A549 (cell line): ENCODE results near the gene TENM3. TPM values are rescaled to one million over a fixed set of nuclear protein-coding genes. Genes with fewer than 3 reads are reported as not detected.

Source experiments
- ATAC-seq, 2 experiments: fragments of 200-7000 bp in 1 of 2; fragments of >200 bp in 1 of 2; cut with Nextera tagmentation in 1 of 2; cut with Tn5 transposase in 1 of 2; 3 replicates each; pipeline versions ENCODE4 v1.8.0 to v1.9.1; 2018 to 2020; ENCODE audit warnings: mild to moderate bottlenecking in 1 of 2, moderate library complexity in 1 of 2
- CTCF ChIA-PET: fragments of 300-600 bp; sonication (Branson Sonifier 250); formaldehyde crosslinking; extraction: SDS; loops from one replicate; lab custom pipeline; 2021; ENCODE audit warnings: antibody characterized with exemption, inconsistent platforms; lab: Yijun Ruan, JAX
- POLR2A ChIA-PET: fragments of 350-600 bp; formaldehyde crosslinking; extraction: SDS; loops from one replicate; lab custom pipeline; 2021; ENCODE audit warnings: antibody characterized with exemption, inconsistent platforms; lab: Yijun Ruan, JAX
- DNase-seq, 2 experiments: peaks; one replicate each; pipeline versions ENCODE4 v3.0.0 to v3.0.0-alpha.2; 2011 to 2016; ENCODE audit warnings: low read depth in 1 of 2, low spot score in 1 of 2
- FAIRE-seq: peaks from 2 replicates; lab custom pipeline; 2011; peaks lifted over from hg19 to GRCh38; lab: Jason Lieb, UNC
- H3K27ac ChIP-seq, 2 experiments: fragments of >200 bp; sonication (Bioruptor Twin); formaldehyde crosslinking; 3 replicates each; pipeline ENCODE4 v1.5.1; 2016 to 2017
- H3K4me1 ChIP-seq: fragments of >200 bp; sonication (Bioruptor Twin); formaldehyde crosslinking; 3 replicates; pipeline ENCODE4 v1.6.1; 2016
- H3K4me2 ChIP-seq: fragments of >200 bp; sonication (Bioruptor Twin); formaldehyde crosslinking; 3 replicates; pipeline ENCODE4 v1.6.1; 2016
- H3K4me3 ChIP-seq: fragments of >200 bp; sonication (Bioruptor Twin); formaldehyde crosslinking; 3 replicates; pipeline ENCODE4 v1.5.1; 2016
- H3K9me3 ChIP-seq: fragments of >200 bp; sonication (Bioruptor Twin); formaldehyde crosslinking; 3 replicates; pipeline ENCODE4 v1.6.1; 2016
- CEBPB ChIP-seq, 2 experiments: fragments of >200 bp in 1 of 2; sonication (Bioruptor Twin) in 1 of 2; formaldehyde crosslinking in 1 of 2; IDR thresholded peaks; 2 replicates each; pipeline ENCODE4 v1.6.1; 2012 to 2016
- CHD4 ChIP-seq: fragments of 200-600 bp; sonication (generic); IDR thresholded peaks from 2 replicates; pipeline ENCODE4 v1.6.1; 2016; ENCODE audit warnings: antibody characterized with exemption, mild to moderate bottlenecking, borderline replicate concordance
- EP300 ChIP-seq, 2 experiments: fragments of >200 bp; sonication (Bioruptor Twin); formaldehyde crosslinking; IDR thresholded peaks; 2 replicates in 1 of 2; 3 replicates in 1 of 2; pipeline ENCODE4 v1.6.1; 2016 to 2017
- FOSB ChIP-seq: fragments of 250-450 bp; sonication (Bioruptor Pico); IDR thresholded peaks from 2 replicates; pipeline ENCODE4 v1.5.0; 2020; ENCODE audit warnings: mild to moderate bottlenecking, moderate library complexity
- FOXS1 ChIP-seq: fragments of 250-450 bp; sonication (Bioruptor Pico); IDR thresholded peaks from 2 replicates; pipeline ENCODE4 v1.5.0; 2020; ENCODE audit warnings: mild to moderate bottlenecking, moderate library complexity
- HOXA7 ChIP-seq: fragments of 250-450 bp; sonication (Bioruptor Pico); IDR thresholded peaks from 2 replicates; pipeline ENCODE4 v1.5.0; 2020; ENCODE audit warnings: mild to moderate bottlenecking, moderate library complexity
- HOXB13 ChIP-seq: fragments of 250-450 bp; sonication (Bioruptor Pico); IDR thresholded peaks from 2 replicates; pipeline ENCODE4 v1.5.0; 2020; ENCODE audit warnings: low read depth, mild to moderate bottlenecking, moderate library complexity
- KDM1A ChIP-seq: fragments of 200-600 bp; sonication (generic); IDR thresholded peaks from 2 replicates; pipeline ENCODE4 v1.6.1; 2016; ENCODE audit warnings: low read depth, mild to moderate bottlenecking
- MYC ChIP-seq: IDR thresholded peaks from 2 replicates; pipeline ENCODE4 v1.6.1; 2012; ENCODE audit warnings: mild to moderate bottlenecking, inconsistent platforms, low read length, improper control_type of control experiment, borderline replicate concordance
- NR3C1 ChIP-seq: fragments of >200 bp; sonication (Bioruptor Twin); formaldehyde crosslinking; IDR thresholded peaks from 3 replicates; pipeline ENCODE4 v1.6.1; 2017
- PHF8 ChIP-seq: fragments of 200-600 bp; sonication (generic); IDR thresholded peaks from 2 replicates; pipeline ENCODE4 v1.6.1; 2016; ENCODE audit warnings: low read depth, mild to moderate bottlenecking, antibody characterized with exemption, moderate library complexity, borderline replicate concordance
- RAD21 ChIP-seq, 2 experiments: fragments of >200 bp in 1 of 2; sonication (Bioruptor Twin) in 1 of 2; formaldehyde crosslinking in 1 of 2; IDR thresholded peaks in 1 of 2; conservative IDR thresholded peaks in 1 of 2; 2 replicates in 1 of 2; 3 replicates in 1 of 2; pipeline ENCODE4 v1.6.1; 2012 to 2018; ENCODE audit warnings: inconsistent platforms in 1 of 2
- RNF2 ChIP-seq: fragments of 200-600 bp; sonication (generic); IDR thresholded peaks from 2 replicates; pipeline ENCODE4 v1.6.1; 2016; ENCODE audit warnings: low read depth, mild to moderate bottlenecking, antibody characterized with exemption, moderate library complexity, borderline replicate concordance
- SREBF2 ChIP-seq: fragments of 450-650 bp; IDR thresholded peaks from 2 replicates; pipeline ENCODE4 v1.6.1; 2014; ENCODE audit warnings: mild to moderate bottlenecking, moderate library complexity
- TFCP2L1 ChIP-seq: fragments of 250-450 bp; sonication (Bioruptor Pico); IDR thresholded peaks from 2 replicates; pipeline ENCODE4 v1.5.0; 2021; ENCODE audit warnings: mild to moderate bottlenecking
- ZFP36 ChIP-seq: fragments of 450-650 bp; IDR thresholded peaks from 2 replicates; pipeline ENCODE4 v1.6.1; 2014; ENCODE audit warnings: borderline replicate concordance; ENCODE audit not compliant: partially characterized antibody
- WGBS: methylation state at CpG from one replicate; pipeline ENCODE4 v1.1.6; 2017; ENCODE audit errors: missing lambda C conversion rate; 5-methylcytosine and 5-hydroxymethylcytosine counted together
- polyA plus RNA-seq, 4 experiments: library from polyadenylated mRNA; depleted of rRNA in 3 of 4; stranded (reverse); fragments of >200 nt; fragmentation: RNase III in 1 of 4; extraction: RNeasy Plus Mini Kit Qiagen cat#74134 plus additional on column Dnase treatment in 1 of 4; gene quantifications; 2 replicates in 3 of 4; 3 replicates in 1 of 4; pipeline ENCODE4 v1.2.3, GENCODE V29; 2011 to 2017
- TF ChIP-seq, protein P1 (sequence below): IDR thresholded peaks from 2 replicates; pipeline ENCODE4 v1.6.1; 2012
- TF ChIP-seq, protein P2 (sequence below): fragments of 250-450 bp; sonication (Bioruptor Pico); IDR thresholded peaks from 2 replicates; pipeline ENCODE4 v1.5.0; 2021; ENCODE audit warnings: mild to moderate bottlenecking, moderate library complexity, borderline replicate concordance
- TF ChIP-seq, protein P3 (sequence below): fragments of 250-450 bp; sonication (Bioruptor Pico); IDR thresholded peaks from 2 replicates; pipeline ENCODE4 v1.5.0; 2020; ENCODE audit warnings: low read depth, mild to moderate bottlenecking, moderate library complexity

The TENM3 gene
- polyA plus RNA-seq, 2 of the 4 experiments (the other 2 are of a cell fraction) = 2.4 to 7.3 TPM

DNA sequence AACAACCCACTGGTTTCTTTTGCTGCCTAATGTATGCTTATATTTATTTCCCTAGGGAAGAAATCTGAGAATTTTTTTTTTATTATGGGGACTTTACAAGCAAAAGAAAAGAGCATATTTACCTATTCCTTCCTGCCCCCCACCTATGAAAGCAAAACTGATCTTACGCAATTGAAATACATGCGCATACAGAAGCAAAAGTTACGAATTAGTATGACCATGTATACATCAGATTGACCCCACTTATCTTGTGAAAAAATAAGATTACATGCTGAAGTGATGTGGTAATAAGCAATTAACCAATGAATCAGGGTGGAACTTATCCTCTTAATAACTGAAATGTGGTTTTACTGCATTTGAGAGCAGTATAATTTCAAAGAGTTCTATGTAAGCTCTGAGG, 151.0 kb downstream of the TENM3 start:
- WGBS = 61% methylated on average over 3 of the region's 3 CpGs
- no peak overlapping the region for H3K4me3 ChIP-seq
- H3K4me2 ChIP-seq = no peak overlapping the region
- no peaks in the 10 kb centered on the region for H3K9me3 ChIP-seq
- H3K4me1 ChIP-seq = no peaks in the 10 kb centered on the region
- H3K27ac ChIP-seq = no peak overlapping the region
- no peak for TF ChIP-seq CEBPB (IDR thresholded peaks at IDR 0.05)
- no peak for TF ChIP-seq CHD4
- TF ChIP-seq SREBF2 = no peak
- TF ChIP-seq HOXB13 (CRISPR knock-in tag) = no peak
- TF ChIP-seq, protein P1, sequence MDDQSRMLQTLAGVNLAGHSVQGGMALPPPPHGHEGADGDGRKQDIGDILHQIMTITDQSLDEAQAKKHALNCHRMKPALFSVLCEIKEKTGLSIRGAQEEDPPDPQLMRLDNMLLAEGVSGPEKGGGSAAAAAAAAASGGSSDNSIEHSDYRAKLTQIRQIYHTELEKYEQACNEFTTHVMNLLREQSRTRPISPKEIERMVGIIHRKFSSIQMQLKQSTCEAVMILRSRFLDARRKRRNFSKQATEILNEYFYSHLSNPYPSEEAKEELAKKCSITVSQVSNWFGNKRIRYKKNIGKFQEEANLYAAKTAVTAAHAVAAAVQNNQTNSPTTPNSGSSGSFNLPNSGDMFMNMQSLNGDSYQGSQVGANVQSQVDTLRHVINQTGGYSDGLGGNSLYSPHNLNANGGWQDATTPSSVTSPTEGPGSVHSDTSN = no peak
- TF ChIP-seq RNF2 = no peak
- no peak for TF ChIP-seq TFCP2L1
- no peak for TF ChIP-seq NR3C1
- no peak for TF ChIP-seq FOSB (CRISPR knock-in tag)
- no peak for TF ChIP-seq EP300 (IDR thresholded peaks at IDR 0.05)
- no peak for TF ChIP-seq ZFP36
- TF ChIP-seq, protein P2, sequence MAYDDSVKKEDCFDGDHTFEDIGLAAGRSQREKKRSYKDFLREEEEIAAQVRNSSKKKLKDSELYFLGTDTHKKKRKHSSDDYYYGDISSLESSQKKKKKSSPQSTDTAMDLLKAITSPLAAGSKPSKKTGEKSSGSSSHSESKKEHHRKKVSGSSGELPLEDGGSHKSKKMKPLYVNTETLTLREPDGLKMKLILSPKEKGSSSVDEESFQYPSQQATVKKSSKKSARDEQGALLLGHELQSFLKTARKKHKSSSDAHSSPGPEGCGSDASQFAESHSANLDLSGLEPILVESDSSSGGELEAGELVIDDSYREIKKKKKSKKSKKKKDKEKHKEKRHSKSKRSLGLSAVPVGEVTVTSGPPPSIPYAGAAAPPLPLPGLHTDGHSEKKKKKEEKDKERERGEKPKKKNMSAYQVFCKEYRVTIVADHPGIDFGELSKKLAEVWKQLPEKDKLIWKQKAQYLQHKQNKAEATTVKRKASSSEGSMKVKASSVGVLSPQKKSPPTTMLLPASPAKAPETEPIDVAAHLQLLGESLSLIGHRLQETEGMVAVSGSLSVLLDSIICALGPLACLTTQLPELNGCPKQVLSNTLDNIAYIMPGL (CRISPR knock-in tag) = no peak
- POLR2A ChIA-PET = no interaction called here
- CTCF ChIA-PET = no interaction called here
- ATAC-seq (no peak), DNase-seq (no peak), FAIRE-seq (no peak)

DNA sequence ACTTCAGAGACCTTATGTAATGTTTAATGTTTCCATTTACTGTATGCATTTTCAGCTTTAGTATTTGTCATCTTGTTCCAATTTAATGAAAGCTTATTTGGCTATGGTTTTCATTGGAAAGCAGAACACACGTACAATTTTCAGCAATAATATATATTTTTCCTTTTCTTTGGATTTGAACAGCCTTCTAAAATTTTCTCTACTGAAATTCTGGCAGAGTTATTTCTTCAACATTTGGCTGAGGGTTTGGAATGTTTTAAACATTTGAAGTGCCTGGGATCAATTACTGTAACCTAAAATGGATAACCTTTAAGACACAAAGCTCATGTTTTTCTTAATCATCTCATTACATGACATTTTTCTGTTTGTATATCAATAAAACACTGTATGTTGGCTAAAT, 156.9 kb downstream of the TENM3 start:
- H3K4me3 ChIP-seq = no peak overlapping the region
- no peak overlapping the region for H3K4me2 ChIP-seq
- ATAC-seq (no peak), DNase-seq (no peak), FAIRE-seq (no peak)
- no peak overlapping the region for H3K27ac ChIP-seq
- TF ChIP-seq SREBF2 = no peak
- TF ChIP-seq, protein P3, sequence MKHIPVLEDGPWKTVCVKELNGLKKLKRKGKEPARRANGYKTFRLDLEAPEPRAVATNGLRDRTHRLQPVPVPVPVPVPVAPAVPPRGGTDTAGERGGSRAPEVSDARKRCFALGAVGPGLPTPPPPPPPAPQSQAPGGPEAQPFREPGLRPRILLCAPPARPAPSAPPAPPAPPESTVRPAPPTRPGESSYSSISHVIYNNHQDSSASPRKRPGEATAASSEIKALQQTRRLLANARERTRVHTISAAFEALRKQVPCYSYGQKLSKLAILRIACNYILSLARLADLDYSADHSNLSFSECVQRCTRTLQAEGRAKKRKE (CRISPR knock-in tag) = no peak
- TF ChIP-seq, protein P2 (CRISPR knock-in tag) = no peak
- TF ChIP-seq RAD21 (conservative IDR thresholded peaks at IDR 0.05 in 1 of 2, IDR thresholded peaks at IDR 0.05 in 1 of 2) = no peak
- no peak for TF ChIP-seq KDM1A
- no peak for TF ChIP-seq HOXA7
- no peak for TF ChIP-seq RNF2
- TF ChIP-seq PHF8 = no peak
- TF ChIP-seq MYC = no peak
- TF ChIP-seq FOXS1 (CRISPR knock-in tag) = no peak
- H3K4me1 ChIP-seq = no peaks in the 10 kb centered on the region
- CTCF ChIA-PET = no interaction called here
- 13% methylated on average over 1 of the region's 1 CpG for WGBS
- POLR2A ChIA-PET = no interaction called here
- no peaks in the 10 kb centered on the region for H3K9me3 ChIP-seq
